OCI-LY1 (cell line): ENCODE measurements around the gene PCDHGA7.
"Not testable (repeated sequence)": the region's sequence is repeated elsewhere in the genome, so short reads cannot be mapped to it uniquely, and the experiment has no call there.

Source experiments
- H2AFZ ChIP-seq: fragments of 200-600 bp; sonication (generic), shearing (Covaris generic); 2 replicates; pipeline ENCODE4 v1.6.0; 2014; ENCODE audit warnings: antibody characterized with exemption, mild to moderate bottlenecking, low read length
- H3F3A ChIP-seq: fragments of 200-600 bp; sonication (generic), shearing (Covaris generic); 2 replicates; pipeline ENCODE4 v1.6.0; 2014; ENCODE audit warnings: mild to moderate bottlenecking, antibody characterized with exemption, low read length, moderate library complexity; ENCODE audit not compliant: insufficient read depth
- H3K27ac ChIP-seq: fragments of 200-600 bp; sonication (generic); 2 replicates; pipeline ENCODE4 v1.5.1; 2014; ENCODE audit warnings: low read length, mixed run types, mild to moderate bottlenecking, low read depth; ENCODE audit not compliant: poor library complexity, severe bottlenecking
- H3K27me3 ChIP-seq: fragments of 200-600 bp; sonication (generic); 2 replicates; pipeline ENCODE4 v1.6.0; 2014; ENCODE audit warnings: antibody characterized with exemption, mild to moderate bottlenecking, low read length, moderate library complexity; ENCODE audit not compliant: insufficient read depth
- H3K36me3 ChIP-seq: fragments of 200-600 bp; sonication (generic); 2 replicates; pipeline ENCODE4 v1.6.1; 2014; ENCODE audit warnings: mild to moderate bottlenecking, antibody characterized with exemption, low read length, moderate library complexity, mixed read lengths; ENCODE audit not compliant: insufficient read depth
- H3K4me1 ChIP-seq: fragments of 200-600 bp; sonication (generic); 2 replicates; pipeline ENCODE4 v1.5.1; 2014; ENCODE audit warnings: mild to moderate bottlenecking, low read length, moderate library complexity; ENCODE audit not compliant: insufficient read depth, severe bottlenecking
- H3K4me2 ChIP-seq: fragments of 200-600 bp; sonication (generic), shearing (Covaris generic); 2 replicates; pipeline ENCODE4 v1.6.1; 2014; ENCODE audit warnings: low read length
- H3K4me3 ChIP-seq: fragments of 200-600 bp; sonication (generic); 2 replicates; pipeline ENCODE4 v1.5.1; 2014; ENCODE audit warnings: low read length, low read depth, mild to moderate bottlenecking, mixed read lengths; ENCODE audit not compliant: poor library complexity, severe bottlenecking
- H3K79me2 ChIP-seq: fragments of 200-600 bp; shearing (Covaris generic); 2 replicates; pipeline ENCODE4 v1.6.1; 2016; ENCODE audit warnings: mixed run types, low read length, mixed read lengths; ENCODE audit not compliant: insufficient read depth
- H3K9ac ChIP-seq: fragments of 200-600 bp; sonication (generic), shearing (Covaris generic); 2 replicates; pipeline ENCODE4 v1.6.1; 2014; ENCODE audit warnings: mild to moderate bottlenecking, low read length, mixed read lengths
- H3K9me2 ChIP-seq: fragments of 200-600 bp; sonication (generic), shearing (Covaris generic); 2 replicates; pipeline ENCODE4 v1.6.1; 2014; ENCODE audit warnings: low read depth, mild to moderate bottlenecking, low read length, mixed read lengths
- H3K9me3 ChIP-seq: fragments of 200-600 bp; shearing (Covaris generic); 2 replicates; pipeline ENCODE4 v1.6.1; 2014; ENCODE audit warnings: low read length, mixed read lengths
- H4K20me1 ChIP-seq: fragments of 200-600 bp; sonication (generic), shearing (Covaris generic); 2 replicates; pipeline ENCODE4 v1.6.0; 2016; ENCODE audit warnings: mild to moderate bottlenecking, low read length; ENCODE audit not compliant: insufficient read depth
- CTCF ChIP-seq: fragments of 200-600 bp; sonication (generic), shearing (Covaris generic); IDR thresholded peaks from 2 replicates; pipeline ENCODE4 v1.5.1; 2017; ENCODE audit warnings: mild to moderate bottlenecking, antibody characterized with exemption, low read length, moderate library complexity, mixed read lengths
- EZH2 ChIP-seq: fragments of 200-600 bp; sonication (generic), shearing (Covaris generic); IDR thresholded peaks from 2 replicates; pipeline ENCODE4 v1.8.0; 2017; ENCODE audit warnings: borderline replicate concordance, mixed run types, mild to moderate bottlenecking, antibody characterized with exemption, low read length, moderate library complexity, mixed read lengths

The PCDHGA7 gene

GRCh38 chr5:141384471-141385267 lies 2.1 kb downstream of the PCDHGA7 start:
- peaks cover 12% of the 10 kb centered on the region for H3K9me3 ChIP-seq
- no peak overlapping the region for H3K9ac ChIP-seq
- H3K36me3 ChIP-seq = no peaks in the 10 kb centered on the region
- no peaks in the 10 kb centered on the region for H3K9me2 ChIP-seq
- H3K4me1 ChIP-seq = no peaks in the 10 kb centered on the region
- no peaks in the 10 kb centered on the region for H4K20me1 ChIP-seq
- TF ChIP-seq CTCF (no peak), EZH2 (no peak)
- H3K79me2 ChIP-seq = no peaks in the 10 kb centered on the region
- no peak overlapping the region for H3K4me2 ChIP-seq
- no peaks in the 10 kb centered on the region for H3K27me3 ChIP-seq
- no peaks in the 10 kb centered on the region for H3F3A ChIP-seq
- no peak overlapping the region for H2AFZ ChIP-seq
- H3K4me3 ChIP-seq = no peak overlapping the region
- H3K27ac ChIP-seq = no peak overlapping the region

GRCh38 chr5:141387557-141388311 lies 5.2 kb downstream of the PCDHGA7 start, which contains the start of gene PCDHGB4:
Gene PCDHGB4 (plus strand): TSS chr5:141387698. CDS start chr5:141387885, 187 bp downstream.
- H3K4me2 ChIP-seq, H3K27ac ChIP-seq, H3K4me3 ChIP-seq, H2AFZ ChIP-seq, H4K20me1 ChIP-seq, H3K79me2 ChIP-seq, H3K9ac ChIP-seq, H3K9me2 ChIP-seq, H3K36me3 ChIP-seq, H3F3A ChIP-seq, H3K27me3 ChIP-seq, H3K4me1 ChIP-seq: not testable (repeated sequence)
- peaks cover 13% of the 10 kb centered on the region for H3K9me3 ChIP-seq

- Histone ChIP-seq H3K9ac (no peak overlapping the region), H3F3A (no peaks in the 10 kb centered on the region), H3K27ac (no peak overlapping the region), H3K4me1 (no peaks in the 10 kb centered on the region), H2AFZ (no peak overlapping the region), H3K4me2 (no peak overlapping the region), H3K79me2 (no peaks in the 10 kb centered on the region), H3K36me3 (no peaks in the 10 kb centered on the region), H3K9me3 (peaks cover 8% of the 10 kb centered on the region), H3K27me3 (no peaks in the 10 kb centered on the region), H3K4me3 (no peak overlapping the region), H4K20me1 (no peaks in the 10 kb centered on the region), H3K9me2 (no peaks in the 10 kb centered on the region)
- no peak for TF ChIP-seq EZH2
- TF ChIP-seq CTCF = no peak
These were observed 6.1 kb downstream of the PCDHGA7 start for GRCh38 chr5:141388661-141389060.
